HG03159 (cell line): ENCODE data around the gene SLC25A3.
A peak's percentile ranks its signal among the peaks of the same experiment; 100 is the strongest.
"Not testable (repeated sequence)": the region's sequence is repeated elsewhere in the genome, so short reads cannot be mapped to it uniquely, and the experiment has no call there.

Source experiments
- ATAC-seq: cut with Tn5 transposase; IDR thresholded peaks from one replicate; pipeline ENCODE4 v1.9.1; 2021; ENCODE audit warnings: mild to moderate bottlenecking, moderate library complexity; ENCODE audit not compliant: unreplicated experiment

Gene SLC25A3

GRCh38 chr12:98594050-98594835, 757 bp downstream of the SLC25A3 start:
- no peak for ATAC-seq

GRCh38 chr12:98595243-98595988, 1.9 kb downstream of the SLC25A3 start:
- no peak for ATAC-seq

- ATAC-seq: not testable (repeated sequence)
These were observed 3.8 kb downstream of the SLC25A3 start for GRCh38 chr12:98597313-98597712.

- ATAC-seq: no peak
These were observed 8.4 kb downstream of the SLC25A3 start for GRCh38 chr12:98601924-98602323.

- no peak for ATAC-seq
These were observed 13.0 kb downstream of the SLC25A3 start for GRCh38 chr12:98606359-98606988.

GRCh38 chr12:98610596-98610995, 17.1 kb downstream of the SLC25A3 start:
- no peak for ATAC-seq

GRCh38 chr12:98612696-98613334, 19.3 kb downstream of the SLC25A3 start:
- peak; percentile 96 for ATAC-seq

- no peak for ATAC-seq
These were observed 25.5 kb downstream of the SLC25A3 start for GRCh38 chr12:98618952-98619351.

- ATAC-seq: peak; percentile 86
These were observed 42.3 kb downstream of the SLC25A3 start for GRCh38 chr12:98635657-98636323.

- ATAC-seq: no peak
These were observed 43.6 kb downstream of the SLC25A3 start for GRCh38 chr12:98637068-98637467.

GRCh38 chr12:98638009-98638408, 44.5 kb downstream of the SLC25A3 start:
- ATAC-seq: no peak

GRCh38 chr12:98639491-98639890, 46.0 kb downstream of the SLC25A3 start:
- no peak for ATAC-seq

- not testable (repeated sequence) for ATAC-seq
These were observed 49.3 kb downstream of the SLC25A3 start for GRCh38 chr12:98642801-98643200.

GRCh38 chr12:98644433-98644711, 50.9 kb downstream of the SLC25A3 start:
- peak; percentile 13 for ATAC-seq

- peak; percentile 87 for ATAC-seq
These were observed 51.5 kb downstream of the SLC25A3 start, which contains the start of the genes APAF1 and IKBIP for GRCh38 chr12:98644712-98645571. Gene APAF1, plus strand, starts transcription at chr12:98645290. Its CDS starts 3,070 bp downstream, at chr12:98648360. Gene IKBIP, minus strand, starts transcription at chr12:98644788. Its CDS starts 87 bp downstream, at chr12:98644701.

GRCh38 chr12:98645572-98646067, 52.1 kb downstream of the SLC25A3 start:
- ATAC-seq: peak; percentile 3

GRCh38 chr12:98646294-98647090, 53.0 kb downstream of the SLC25A3 start:
- ATAC-seq: no peak

- no peak for ATAC-seq
These were observed 57.8 kb downstream of the SLC25A3 start for GRCh38 chr12:98651328-98651727.
